ENCODE data around the gene ZDHHC14.

The ZDHHC14 gene

DNA sequence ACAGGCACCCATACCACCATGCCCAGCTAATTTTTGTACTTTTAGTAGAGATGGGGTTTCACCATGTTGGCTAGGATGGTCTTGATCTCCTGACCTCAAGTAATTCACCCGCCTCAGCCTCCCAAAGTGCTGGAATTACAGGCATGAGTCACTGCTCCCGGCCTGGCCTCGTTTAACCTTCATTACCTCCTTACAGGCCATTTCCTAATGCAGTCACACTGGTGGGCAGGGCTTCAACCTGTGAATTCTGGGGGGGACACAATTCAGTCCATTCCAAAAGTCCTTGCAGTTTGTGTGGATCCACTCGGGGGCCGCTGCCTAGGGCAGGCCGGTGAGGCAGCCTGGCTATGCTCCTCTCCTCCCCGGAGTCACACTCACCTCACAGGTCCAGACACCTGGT lies 329.6 kb downstream of the ZDHHC14 start:
- no peak for DNase-seq
- Histone ChIP-seq H2AFZ (ENCODE audit: low read length) (no peak overlapping the region), H3K4me2 (ENCODE audit: low read depth, low read length) (no peak overlapping the region), H3K27ac (ENCODE audit: low read length) (no peak overlapping the region), H3K4me1 (ENCODE audit: low read length) (peaks cover 10% of the 10 kb centered on the region), H3K36me3 (replicated peaks; ENCODE audit: insufficient read depth, low read length) (no peaks in the 10 kb centered on the region), H3K9me2 (replicated peaks; ENCODE audit: insufficient read depth, low read length) (no peaks in the 10 kb centered on the region), H3K9me3 (replicated peaks; ENCODE audit: insufficient read depth, low read length) (no peaks in the 10 kb centered on the region), H3K4me3 (ENCODE audit: low read length) (no peak overlapping the region), H3K79me2 (ENCODE audit: low read length) (no peaks in the 10 kb centered on the region), H3K27me3 (replicated peaks; ENCODE audit: insufficient read depth, low read length) (no peaks in the 10 kb centered on the region), H4K20me1 (ENCODE audit: insufficient read depth, low read length) (no peaks in the 10 kb centered on the region), H3K9ac (ENCODE audit: low read length) (no peak overlapping the region), H3F3A (ENCODE audit: insufficient read depth, low read length) (peaks cover 5% of the 10 kb centered on the region)
- no peak for TF ChIP-seq EZH2phosphoT487 (IDR thresholded peaks at IDR 0.05; ENCODE audit: low read length)
- TF ChIP-seq EZH2 (optimal IDR thresholded peaks at IDR 0.05; ENCODE audit: low read depth, low read length): no peak
- TF ChIP-seq, protein P1, sequence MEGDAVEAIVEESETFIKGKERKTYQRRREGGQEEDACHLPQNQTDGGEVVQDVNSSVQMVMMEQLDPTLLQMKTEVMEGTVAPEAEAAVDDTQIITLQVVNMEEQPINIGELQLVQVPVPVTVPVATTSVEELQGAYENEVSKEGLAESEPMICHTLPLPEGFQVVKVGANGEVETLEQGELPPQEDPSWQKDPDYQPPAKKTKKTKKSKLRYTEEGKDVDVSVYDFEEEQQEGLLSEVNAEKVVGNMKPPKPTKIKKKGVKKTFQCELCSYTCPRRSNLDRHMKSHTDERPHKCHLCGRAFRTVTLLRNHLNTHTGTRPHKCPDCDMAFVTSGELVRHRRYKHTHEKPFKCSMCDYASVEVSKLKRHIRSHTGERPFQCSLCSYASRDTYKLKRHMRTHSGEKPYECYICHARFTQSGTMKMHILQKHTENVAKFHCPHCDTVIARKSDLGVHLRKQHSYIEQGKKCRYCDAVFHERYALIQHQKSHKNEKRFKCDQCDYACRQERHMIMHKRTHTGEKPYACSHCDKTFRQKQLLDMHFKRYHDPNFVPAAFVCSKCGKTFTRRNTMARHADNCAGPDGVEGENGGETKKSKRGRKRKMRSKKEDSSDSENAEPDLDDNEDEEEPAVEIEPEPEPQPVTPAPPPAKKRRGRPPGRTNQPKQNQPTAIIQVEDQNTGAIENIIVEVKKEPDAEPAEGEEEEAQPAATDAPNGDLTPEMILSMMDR (IDR thresholded peaks at IDR 0.05; ENCODE audit: low read length): no peak

DNA sequence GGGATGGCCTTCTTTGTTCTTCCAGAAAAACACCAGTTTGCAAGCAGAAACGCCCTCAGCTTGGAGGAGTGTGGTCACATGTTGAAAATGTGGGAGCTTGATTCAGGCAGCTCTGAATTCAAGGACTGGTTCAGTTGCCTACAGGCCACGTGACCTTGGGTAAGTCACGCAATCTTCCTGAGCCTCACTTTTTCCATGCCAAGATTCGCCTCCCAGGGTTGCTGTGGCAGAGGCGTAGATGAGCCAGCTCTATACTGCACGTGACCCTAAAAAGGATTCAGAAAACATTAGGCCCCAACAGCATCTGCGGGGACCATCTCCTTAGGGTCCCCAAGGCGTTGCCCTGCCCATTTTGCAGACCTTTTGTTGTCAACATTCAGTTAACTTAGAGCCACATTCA lies 330.1 kb downstream of the ZDHHC14 start:
- H3K27me3 ChIP-seq (replicated peaks; ENCODE audit: insufficient read depth, low read length): no peaks in the 10 kb centered on the region
- H2AFZ ChIP-seq (ENCODE audit: low read length): no peak overlapping the region
- H3K9me2 ChIP-seq (replicated peaks; ENCODE audit: insufficient read depth, low read length): no peaks in the 10 kb centered on the region
- no peak overlapping the region for H3K9ac ChIP-seq (ENCODE audit: low read length)
- H3K4me1 ChIP-seq (ENCODE audit: low read length): peaks cover 10% of the 10 kb centered on the region
- no peaks in the 10 kb centered on the region for H3K79me2 ChIP-seq (ENCODE audit: low read length)
- no peak for DNase-seq
- TF ChIP-seq, protein P1 (IDR thresholded peaks at IDR 0.05; ENCODE audit: low read length): no peak
- TF ChIP-seq EZH2 (optimal IDR thresholded peaks at IDR 0.05; ENCODE audit: low read depth, low read length) (no peak), EZH2phosphoT487 (IDR thresholded peaks at IDR 0.05; ENCODE audit: low read length) (no peak)
- H3K36me3 ChIP-seq (replicated peaks; ENCODE audit: insufficient read depth, low read length): no peaks in the 10 kb centered on the region
- no peaks in the 10 kb centered on the region for H4K20me1 ChIP-seq (ENCODE audit: insufficient read depth, low read length)
- no peak overlapping the region for H3K4me3 ChIP-seq (ENCODE audit: low read length)
- peaks cover 5% of the 10 kb centered on the region for H3F3A ChIP-seq (ENCODE audit: insufficient read depth, low read length)
- no peak overlapping the region for H3K27ac ChIP-seq (ENCODE audit: low read length)
- H3K4me2 ChIP-seq (ENCODE audit: low read depth, low read length): no peak overlapping the region
- no peaks in the 10 kb centered on the region for H3K9me3 ChIP-seq (replicated peaks; ENCODE audit: insufficient read depth, low read length)

GRCh38 chr6:157712585-157713295 lies 331.8 kb downstream of the ZDHHC14 start:
- no peaks in the 10 kb centered on the region for H3K27me3 ChIP-seq (replicated peaks; ENCODE audit: insufficient read depth, low read length)
- no peaks in the 10 kb centered on the region for H3K9me3 ChIP-seq (replicated peaks; ENCODE audit: insufficient read depth, low read length)
- no peaks in the 10 kb centered on the region for H3K79me2 ChIP-seq (ENCODE audit: low read length)
- no peak overlapping the region for H3K4me2 ChIP-seq (ENCODE audit: low read depth, low read length)
- DNase-seq: no peak
- no peaks in the 10 kb centered on the region for H4K20me1 ChIP-seq (ENCODE audit: insufficient read depth, low read length)
- peaks cover 5% of the 10 kb centered on the region for H3F3A ChIP-seq (ENCODE audit: insufficient read depth, low read length)
- H3K9ac ChIP-seq (ENCODE audit: low read length): no peak overlapping the region
- TF ChIP-seq EZH2phosphoT487 (IDR thresholded peaks at IDR 0.05; ENCODE audit: low read length) (no peak), EZH2 (optimal IDR thresholded peaks at IDR 0.05; ENCODE audit: low read depth, low read length) (no peak)
- TF ChIP-seq, protein P1 (IDR thresholded peaks at IDR 0.05; ENCODE audit: low read length): no peak
- H3K4me3 ChIP-seq (ENCODE audit: low read length): no peak overlapping the region
- no peaks in the 10 kb centered on the region for H3K36me3 ChIP-seq (replicated peaks; ENCODE audit: insufficient read depth, low read length)
- peaks cover 10% of the 10 kb centered on the region for H3K4me1 ChIP-seq (ENCODE audit: low read length)
- H3K27ac ChIP-seq (ENCODE audit: low read length): no peak overlapping the region
- H3K9me2 ChIP-seq (replicated peaks; ENCODE audit: insufficient read depth, low read length): no peaks in the 10 kb centered on the region
- H2AFZ ChIP-seq (ENCODE audit: low read length): no peak overlapping the region
